ENCODE results near the gene GLMP. TPM values are rescaled to one million over a fixed set of nuclear protein-coding genes. Genes with fewer than 3 reads are reported as not detected.

Gene GLMP
- total and polyA plus RNA-seq, 7 experiments from 2014 or later, result 17.6 to 40.4 (median 23.4) TPM

- Mint-ChIP-seq H3K27me3 (peaks cover 0 to 6% (median 0%) of the 10 kb centered on the region in 5 donors), H3K9me3 (no peaks in the 10 kb centered on the region), H3K4me1 (peaks cover 0 to 24% (median 18%) of the 10 kb centered on the region in 7 donors), H3K36me3 (peaks cover 0 to 4% (median 0%) of the 10 kb centered on the region in 5 donors), H3K27ac (peak overlapping the region in 3 of 9 donors; percentile 1 to 58 (median 56)), H3K4me3 (peak overlapping the region; percentile 7 to 87 (median 58))
- H3K27me3 ChIP-seq (ENCODE audit: control insufficient read depth in 2 of 2, insufficient read depth in 2 of 2, low read length in 2 of 2), result no peaks in the 10 kb centered on the region
- ATAC-seq (no peak), DNase-seq (no peak)
- H3K36me3 ChIP-seq (ENCODE audit: control insufficient read depth in 2 of 3, insufficient read depth in 3 of 3, low read length in 3 of 3), result peaks cover 0 to 27% (median 6%) of the 10 kb centered on the region in 3 experiments
- H3K4me1 ChIP-seq (ENCODE audit: control insufficient read depth in 2 of 2, insufficient read depth in 2 of 2, low read length in 2 of 2), result peaks cover 8 to 10% of the 10 kb centered on the region in 2 donors
- ChIA-PET CTCF (interaction anchor here (0.6 to 0.8 kb wide), 2 partner anchors 21 to 470 kb away, joined by 3 to 6 read pairs; no protein-coding TSS in a partner anchor), POLR2A (no interaction called here)
- H3K9me3 ChIP-seq (ENCODE audit: control insufficient read depth in 2 of 3, low read length in 3 of 3), result no peaks in the 10 kb centered on the region
- intact Hi-C loops (cut with micrococcal nuclease), result no loop called here
- no peak overlapping the region for H3K27ac ChIP-seq (ENCODE audit: low read depth, low read length)
- H3K4me3 ChIP-seq (ENCODE audit: low read length), result peak overlapping the region; percentile 55
These were observed 49.2 kb downstream of the GLMP start for GRCh38 chr1:156246241-156246780.

- POLR2A ChIA-PET, result no interaction called here
- H3K27ac Mint-ChIP-seq, result peak overlapping the region; percentile 25 to 73 (median 56)
These were observed 49.8 kb downstream of the GLMP start for GRCh38 chr1:156245451-156246232.

GRCh38 chr1:156244712-156245111, 50.8 kb downstream of the GLMP start:
- peaks cover 0 to 6% (median 0%) of the 10 kb centered on the region in 5 donors for H3K27me3 Mint-ChIP-seq
- intact Hi-C loops (cut with micrococcal nuclease), result no loop called here
- H3K27ac ChIP-seq (ENCODE audit: low read depth, low read length), result no peak overlapping the region
- peak overlapping the region; percentile 78 to 90 (median 86) for H3K4me3 Mint-ChIP-seq
- peaks cover 0 to 24% (median 18%) of the 10 kb centered on the region in 7 donors for H3K4me1 Mint-ChIP-seq
- ATAC-seq, result no peak
- DNase-seq, result no peak
- ChIA-PET CTCF (no interaction called here), POLR2A (no interaction called here)
- H3K36me3 ChIP-seq (ENCODE audit: control insufficient read depth in 2 of 3, insufficient read depth in 3 of 3, low read length in 3 of 3), result peaks cover 0 to 24% (median 3%) of the 10 kb centered on the region in 3 experiments
- no peak overlapping the region for H3K4me3 ChIP-seq (ENCODE audit: low read length)
- peak overlapping the region in 4 of 9 donors; percentile 38 to 68 (median 60) for H3K27ac Mint-ChIP-seq
- H3K9me3 ChIP-seq (ENCODE audit: control insufficient read depth in 2 of 3, low read length in 3 of 3), result no peaks in the 10 kb centered on the region
- peaks cover 8 to 10% of the 10 kb centered on the region in 2 donors for H3K4me1 ChIP-seq (ENCODE audit: control insufficient read depth in 2 of 2, insufficient read depth in 2 of 2, low read length in 2 of 2)
- H3K27me3 ChIP-seq (ENCODE audit: control insufficient read depth in 2 of 2, insufficient read depth in 2 of 2, low read length in 2 of 2), result no peaks in the 10 kb centered on the region
- H3K9me3 Mint-ChIP-seq, result no peaks in the 10 kb centered on the region
- H3K36me3 Mint-ChIP-seq, result peaks cover 0 to 11% (median 3%) of the 10 kb centered on the region in 5 donors

More at GRCh38 chr1:156245451-156246232, 49.8 kb downstream of the GLMP start:
- Mint-ChIP-seq H3K36me3 (peaks cover 0 to 5% (median 3%) of the 10 kb centered on the region in 5 donors), H3K4me3 (peak overlapping the region; percentile 78 to 90 (median 86)), H3K27me3 (peaks cover 0 to 6% (median 0%) of the 10 kb centered on the region in 5 donors), H3K9me3 (no peaks in the 10 kb centered on the region), H3K4me1 (peaks cover 0 to 24% (median 18%) of the 10 kb centered on the region in 7 donors)
- H3K27ac ChIP-seq (ENCODE audit: low read depth, low read length), result no peak overlapping the region
- H3K4me1 ChIP-seq (ENCODE audit: control insufficient read depth in 2 of 2, insufficient read depth in 2 of 2, low read length in 2 of 2), result peaks cover 8 to 10% of the 10 kb centered on the region in 2 donors
- DNase-seq (peak in 7 of 9 donors; percentile 26 to 45 (median 31)), ATAC-seq (peak; percentile 67)
- intact Hi-C loops (cut with micrococcal nuclease), result no loop called here
- no peaks in the 10 kb centered on the region for H3K27me3 ChIP-seq (ENCODE audit: control insufficient read depth in 2 of 2, insufficient read depth in 2 of 2, low read length in 2 of 2)
- H3K9me3 ChIP-seq (ENCODE audit: control insufficient read depth in 2 of 3, low read length in 3 of 3), result no peaks in the 10 kb centered on the region
- H3K36me3 ChIP-seq (ENCODE audit: control insufficient read depth in 2 of 3, insufficient read depth in 3 of 3, low read length in 3 of 3), result peaks cover 0 to 27% (median under 1%) of the 10 kb centered on the region in 3 experiments
- peak overlapping the region; percentile 55 for H3K4me3 ChIP-seq (ENCODE audit: low read length)
- CTCF ChIA-PET, result interaction anchor here (0.6 to 0.8 kb wide), 2 partner anchors 21 to 470 kb away, joined by 3 to 6 read pairs; no protein-coding TSS in a partner anchor

GRCh38 chr1:156244126-156244525, 51.4 kb downstream of the GLMP start:
- peaks cover 0 to 24% (median 18%) of the 10 kb centered on the region in 7 donors for H3K4me1 Mint-ChIP-seq
- CTCF ChIA-PET, result no interaction called here
- Histone ChIP-seq H3K27me3 (ENCODE audit: control insufficient read depth in 2 of 2, insufficient read depth in 2 of 2, low read length in 2 of 2) (no peaks in the 10 kb centered on the region), H3K4me3 (ENCODE audit: low read length) (no peak overlapping the region), H3K27ac (ENCODE audit: low read depth, low read length) (no peak overlapping the region), H3K4me1 (ENCODE audit: control insufficient read depth in 2 of 2, insufficient read depth in 2 of 2, low read length in 2 of 2) (peaks cover 8 to 10% of the 10 kb centered on the region in 2 donors), H3K9me3 (ENCODE audit: control insufficient read depth in 2 of 3, low read length in 3 of 3) (no peaks in the 10 kb centered on the region), H3K36me3 (ENCODE audit: control insufficient read depth in 2 of 3, insufficient read depth in 3 of 3, low read length in 3 of 3) (peaks cover 0 to 24% (median 3%) of the 10 kb centered on the region in 3 experiments)
- ATAC-seq (no peak), DNase-seq (no peak)
- POLR2A ChIA-PET, result no interaction called here
- intact Hi-C loops (cut with micrococcal nuclease), result no loop called here
- H3K27me3 Mint-ChIP-seq, result peaks cover 0 to 6% (median 0%) of the 10 kb centered on the region in 5 donors
- H3K9me3 Mint-ChIP-seq, result no peaks in the 10 kb centered on the region
- no peak overlapping the region for H3K27ac Mint-ChIP-seq
- peaks cover 0 to 15% (median 5%) of the 10 kb centered on the region in 5 donors for H3K36me3 Mint-ChIP-seq
- peak overlapping the region in 5 of 10 donors; percentile 14 to 87 (median 86) for H3K4me3 Mint-ChIP-seq

GRCh38 chr1:156242738-156243137, 52.7 kb downstream of the GLMP start:
- ATAC-seq (no peak), DNase-seq (no peak)
- CTCF ChIA-PET, result interaction anchor here (0.9 kb wide), 1 partner anchor 90 kb away, joined by 3 read pairs; no protein-coding TSS in a partner anchor
- no peak overlapping the region for H3K27ac Mint-ChIP-seq
- intact Hi-C loops (cut with micrococcal nuclease), result no loop called here
- peaks cover 0 to 24% (median 18%) of the 10 kb centered on the region in 7 donors for H3K4me1 Mint-ChIP-seq
- Histone ChIP-seq H3K4me1 (ENCODE audit: control insufficient read depth in 2 of 2, insufficient read depth in 2 of 2, low read length in 2 of 2) (peaks cover 8 to 10% of the 10 kb centered on the region in 2 donors), H3K27me3 (ENCODE audit: control insufficient read depth in 2 of 2, insufficient read depth in 2 of 2, low read length in 2 of 2) (no peaks in the 10 kb centered on the region), H3K36me3 (ENCODE audit: control insufficient read depth in 2 of 3, insufficient read depth in 3 of 3, low read length in 3 of 3) (peaks cover 0 to 35% (median 11%) of the 10 kb centered on the region in 3 experiments), H3K27ac (ENCODE audit: low read depth, low read length) (no peak overlapping the region), H3K9me3 (ENCODE audit: control insufficient read depth in 2 of 3, low read length in 3 of 3) (no peaks in the 10 kb centered on the region), H3K4me3 (ENCODE audit: low read length) (no peak overlapping the region)
- peaks cover 0 to 29% (median 8%) of the 10 kb centered on the region in 5 donors for H3K36me3 Mint-ChIP-seq
- no peak overlapping the region for H3K4me3 Mint-ChIP-seq
- no peaks in the 10 kb centered on the region for H3K9me3 Mint-ChIP-seq
- POLR2A ChIA-PET, result interaction anchor here (0.9 kb wide), 1 partner anchor 9 kb away, joined by 3 read pairs; no protein-coding TSS in a partner anchor
- peaks cover 0 to 6% (median 0%) of the 10 kb centered on the region in 5 donors for H3K27me3 Mint-ChIP-seq
